GM19467 (cell line): ENCODE measurements around the gene NRAP.

Experiments used
- ATAC-seq: cut with Tn5 transposase; IDR thresholded peaks from one replicate; pipeline ENCODE4 v1.9.1; 2021; ENCODE audit warnings: mild to moderate bottlenecking, moderate library complexity; ENCODE audit not compliant: unreplicated experiment

The NRAP gene

DNA sequence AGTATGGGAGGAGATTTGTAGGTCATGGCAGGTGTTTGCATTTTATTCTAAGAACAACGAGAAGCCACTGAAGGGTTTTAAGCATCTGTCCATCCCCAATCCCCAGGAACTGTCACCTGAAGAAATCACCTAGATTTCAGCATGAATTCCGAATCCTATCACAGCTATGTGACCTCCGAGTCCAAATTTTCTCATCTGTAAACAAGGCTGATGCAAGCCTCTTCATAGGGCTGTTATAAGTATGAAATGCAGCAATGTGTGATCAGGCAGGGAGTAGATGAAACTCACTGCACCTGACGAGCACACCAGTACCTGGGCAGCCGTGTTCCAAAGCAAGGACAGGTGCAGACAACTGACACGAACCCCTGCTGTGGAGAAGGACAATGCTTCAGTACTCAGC, 97.0 kb downstream of the NRAP start:
- ATAC-seq: no peak

DNA sequence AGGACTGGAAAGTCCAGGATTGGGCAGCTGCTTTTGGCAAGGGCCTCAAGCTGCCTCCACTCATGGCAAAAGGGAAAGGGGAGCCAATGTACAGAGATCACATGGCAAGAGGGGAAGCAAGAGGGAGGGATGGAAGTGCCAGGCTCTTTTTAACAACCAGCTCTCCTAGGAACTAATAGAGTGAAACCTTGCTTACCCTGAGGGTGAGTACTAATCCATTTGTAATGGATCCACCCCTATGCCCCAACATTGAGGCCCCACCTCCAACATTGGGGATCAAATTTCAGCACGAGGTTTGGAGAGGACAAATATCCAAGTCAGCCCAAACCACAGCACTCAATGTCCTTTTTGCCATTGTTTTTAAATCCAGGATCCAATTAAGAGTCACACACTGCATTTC, 98.5 kb downstream of the NRAP start:
- no peak for ATAC-seq

DNA sequence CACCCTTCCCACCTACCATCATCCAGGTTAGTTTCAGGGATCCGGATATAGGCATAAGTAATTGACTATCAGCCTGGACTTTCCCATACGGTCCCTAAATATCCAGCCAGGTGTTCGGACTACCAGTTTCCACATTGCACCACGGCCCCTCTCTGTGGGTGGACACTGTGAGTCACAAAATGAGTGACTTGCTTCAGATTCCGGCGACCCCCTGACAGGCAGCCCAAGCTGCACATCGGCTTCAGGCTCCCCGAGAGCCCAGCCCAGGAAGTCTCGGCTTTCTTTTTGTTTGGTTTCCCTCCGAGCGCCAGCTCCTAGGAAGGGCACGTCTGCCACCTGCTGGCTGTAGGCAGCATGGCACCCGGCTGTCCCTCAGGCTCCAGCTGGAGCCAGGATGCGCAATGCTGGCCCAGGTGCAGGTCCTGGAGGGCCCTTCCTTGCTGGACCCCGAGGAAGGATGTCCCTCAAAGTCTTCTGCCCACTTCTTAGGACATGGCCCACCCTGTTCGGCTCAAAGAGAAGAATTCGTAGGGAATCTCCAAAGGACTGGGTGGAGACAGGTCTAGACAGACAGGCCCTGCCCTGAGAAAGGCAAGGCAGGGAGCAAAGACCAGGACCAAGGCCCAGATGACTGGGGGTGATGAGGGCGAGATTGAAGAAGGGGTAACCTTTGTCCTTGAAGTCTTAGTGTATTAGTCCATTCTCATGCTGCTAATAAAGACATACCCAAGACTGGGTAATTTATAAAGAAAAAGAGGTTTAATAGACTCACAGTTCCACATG, 100.3 kb downstream of the NRAP start:
- ATAC-seq: peak; percentile 91

DNA sequence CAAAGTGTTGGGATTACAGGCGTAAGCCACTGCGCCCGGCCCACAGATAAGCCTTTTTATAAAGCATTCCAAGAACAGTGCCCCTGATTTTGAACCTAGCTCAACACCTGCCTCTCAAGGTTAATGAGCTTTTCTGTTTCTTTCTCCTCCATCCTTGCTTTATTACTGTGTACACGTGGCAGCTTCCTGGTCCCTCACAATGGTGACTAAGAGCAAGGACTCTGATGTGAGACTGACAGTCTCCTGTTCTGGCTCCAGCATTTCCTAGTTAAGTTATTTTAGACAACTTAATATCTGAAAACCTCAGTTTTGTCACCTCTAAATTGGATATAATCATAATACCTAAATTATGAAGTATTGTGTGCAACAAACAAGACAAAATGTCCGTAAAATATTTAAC, 101.1 kb downstream of the NRAP start:
- no peak for ATAC-seq

DNA sequence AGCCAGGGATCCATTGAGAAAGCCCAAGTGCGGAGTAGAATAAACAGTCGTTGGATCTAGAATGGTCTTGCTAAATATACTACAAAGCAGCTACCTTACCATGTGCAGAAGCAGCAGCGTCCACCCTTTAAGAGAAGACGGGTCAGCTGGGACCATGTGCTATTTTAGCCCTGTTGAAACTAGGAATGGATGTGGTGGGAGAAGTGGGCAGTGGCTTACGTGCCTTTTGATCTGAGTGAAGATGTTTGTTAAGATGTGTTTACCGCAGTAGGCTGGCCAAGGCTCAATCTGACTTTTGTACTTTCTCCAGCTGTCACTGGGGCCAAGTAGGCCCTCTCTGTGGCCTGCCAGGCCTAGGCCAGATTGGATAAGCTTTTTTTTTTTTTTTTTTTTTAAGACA, 101.8 kb downstream of the NRAP start:
- no peak for ATAC-seq

DNA sequence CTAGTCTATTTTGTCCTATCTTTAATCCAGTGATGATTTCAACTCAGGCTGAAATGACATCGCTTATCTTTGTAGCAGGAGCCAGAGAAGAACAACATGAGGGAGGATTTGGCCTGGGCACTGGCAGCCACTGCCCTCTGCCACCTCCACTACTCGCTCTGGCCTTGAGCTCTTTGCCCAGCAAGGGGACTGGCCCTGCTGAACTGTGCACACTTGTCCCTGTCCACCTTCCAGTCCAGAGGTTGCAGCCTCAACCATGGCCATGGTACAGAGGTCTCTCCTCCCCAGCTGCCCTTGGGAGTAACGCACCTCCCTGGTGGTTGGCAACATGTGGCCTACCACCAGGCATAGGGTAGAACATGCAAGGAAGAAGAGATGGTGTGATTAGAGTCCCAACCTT, 102.6 kb downstream of the NRAP start:
- ATAC-seq: no peak

DNA sequence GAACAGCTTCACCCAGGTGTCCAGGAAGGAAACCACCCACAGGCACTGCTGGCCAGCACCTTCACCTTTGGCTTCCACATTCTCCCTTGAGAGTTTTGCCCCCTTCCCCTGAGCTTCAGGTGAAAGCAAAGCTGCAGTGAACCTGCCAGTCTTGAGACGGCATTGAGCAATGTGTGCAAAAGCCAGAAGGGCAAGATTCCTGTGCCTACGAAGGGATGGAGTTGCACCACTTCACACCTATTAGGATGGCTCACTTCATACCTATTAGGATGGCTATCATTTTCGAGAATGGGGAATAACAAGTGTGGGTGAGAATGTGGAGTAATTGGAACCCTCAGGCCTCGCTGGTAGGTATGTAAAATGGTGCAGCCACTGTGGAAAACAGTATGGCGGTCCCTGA, 103.8 kb downstream of the NRAP start:
- ATAC-seq: no peak

DNA sequence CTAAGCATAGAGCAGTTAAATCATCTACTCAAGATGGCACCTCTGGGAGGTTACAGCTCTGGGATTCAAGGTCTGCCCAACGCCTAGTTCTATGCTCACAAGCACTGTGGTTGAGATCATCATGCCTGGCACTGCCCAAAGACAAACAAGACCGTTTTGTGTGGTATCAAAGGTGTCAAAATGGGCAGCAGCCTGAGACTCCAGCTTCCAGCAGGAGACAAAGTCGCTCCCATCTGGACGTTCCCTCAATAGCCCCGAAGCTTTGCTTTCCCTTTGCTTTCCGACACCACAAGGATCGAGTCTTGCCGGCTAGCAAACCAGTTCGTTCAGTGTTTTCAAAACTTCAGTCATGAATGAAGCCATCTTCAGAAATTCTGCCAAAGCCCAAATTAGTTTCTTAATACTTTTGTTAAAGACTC, 105.9 kb downstream of the NRAP start:
- ATAC-seq: no peak

DNA sequence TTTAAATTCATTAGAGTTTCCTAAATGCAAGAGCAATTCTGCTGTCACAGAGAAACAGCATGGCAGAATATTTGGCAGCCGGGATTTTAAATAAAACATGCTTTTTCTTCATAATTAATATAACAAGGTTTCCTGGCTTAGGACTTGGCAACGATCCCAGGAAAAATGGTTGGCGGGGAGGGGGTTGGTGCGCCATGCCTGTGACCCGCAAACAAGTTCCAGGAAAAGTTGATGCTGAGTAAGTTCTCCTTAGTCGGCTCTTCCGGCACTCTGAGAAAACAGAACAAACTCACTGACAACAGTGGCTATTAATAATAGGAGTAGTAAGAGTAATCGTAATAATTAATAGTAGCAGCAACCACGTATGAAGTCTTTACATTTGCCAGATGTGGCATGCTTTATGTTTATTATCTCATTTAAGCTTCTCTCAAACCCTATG, 106.4 kb downstream of the NRAP start:
- ATAC-seq: no peak

DNA sequence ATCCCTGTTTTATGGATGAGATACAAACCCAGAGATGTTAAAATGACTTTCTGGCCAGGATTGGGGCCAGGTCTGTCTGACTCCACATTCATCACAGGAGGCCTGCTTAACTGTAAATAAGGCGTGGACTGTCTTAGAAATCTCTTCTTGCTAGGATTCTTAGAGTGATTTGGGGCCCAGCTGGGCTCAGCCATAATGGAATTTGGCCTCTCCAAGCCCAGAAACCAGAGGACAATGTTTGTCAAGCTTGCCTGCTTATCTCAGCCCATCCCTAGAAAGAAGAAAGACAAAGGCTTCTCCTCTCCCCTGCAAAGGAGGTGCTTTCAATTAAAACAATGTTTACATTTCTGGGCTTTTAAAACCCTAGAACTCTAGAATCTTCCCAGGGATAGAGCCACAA, 108.1 kb downstream of the NRAP start:
- ATAC-seq: no peak

DNA sequence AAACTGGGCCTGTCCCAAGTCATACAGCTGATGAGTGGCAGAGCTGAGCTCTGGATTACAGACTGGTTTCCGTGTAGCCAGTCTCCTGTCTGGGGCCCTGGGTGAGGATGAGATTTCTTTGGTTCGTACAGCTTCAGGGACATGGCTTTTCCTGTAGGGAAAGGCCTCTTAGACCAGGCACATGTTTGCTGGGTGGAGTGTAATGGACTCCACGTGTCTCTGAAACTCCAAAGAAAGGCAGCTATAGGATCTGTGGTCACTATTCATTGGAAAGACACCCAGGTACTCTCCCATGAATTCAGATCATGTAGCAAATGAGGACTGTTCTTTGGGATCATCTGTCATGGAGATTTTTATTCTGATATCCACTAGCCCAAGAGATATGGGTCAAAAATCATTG, 108.6 kb downstream of the NRAP start:
- ATAC-seq: no peak

DNA sequence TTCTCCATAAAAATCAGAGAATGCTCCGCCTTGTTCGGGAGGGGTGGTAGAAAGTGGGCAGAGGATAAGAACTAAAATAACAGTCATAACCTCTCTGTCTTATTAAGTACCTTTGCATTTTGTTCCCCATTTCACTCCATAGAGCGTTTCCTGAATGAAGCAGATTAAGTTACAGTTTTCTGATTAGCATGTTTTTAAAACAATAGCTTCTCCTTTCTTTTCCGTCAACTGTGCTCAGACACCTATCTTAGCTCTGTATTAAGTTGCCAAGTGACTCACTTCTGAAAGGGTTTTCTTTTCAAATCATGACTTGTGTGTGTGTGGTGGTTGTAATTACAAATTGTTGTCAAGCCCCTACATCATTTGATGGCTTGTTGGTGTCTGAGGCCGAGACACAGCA, 109.6 kb downstream of the NRAP start:
- ATAC-seq: no peak

DNA sequence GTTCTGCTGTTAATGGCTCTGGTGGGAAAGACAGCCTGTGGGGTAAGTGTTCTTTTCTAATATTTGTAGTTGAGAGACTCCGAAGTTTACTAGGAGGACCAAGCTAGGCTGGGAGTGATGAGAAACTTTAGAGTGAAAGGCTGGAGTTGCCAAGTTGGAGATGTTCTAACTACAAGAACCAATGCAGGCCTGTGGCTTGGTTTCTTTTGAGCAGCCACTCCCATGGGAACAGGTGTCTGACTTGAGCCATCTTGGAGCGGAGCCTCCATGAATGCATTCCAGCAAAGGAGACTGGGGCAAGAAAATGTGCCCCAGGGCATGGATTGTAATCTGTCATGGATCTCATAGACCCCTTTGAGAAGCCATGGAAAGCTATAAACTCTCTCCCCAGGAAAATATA, 110.7 kb downstream of the NRAP start:
- ATAC-seq: no peak

DNA sequence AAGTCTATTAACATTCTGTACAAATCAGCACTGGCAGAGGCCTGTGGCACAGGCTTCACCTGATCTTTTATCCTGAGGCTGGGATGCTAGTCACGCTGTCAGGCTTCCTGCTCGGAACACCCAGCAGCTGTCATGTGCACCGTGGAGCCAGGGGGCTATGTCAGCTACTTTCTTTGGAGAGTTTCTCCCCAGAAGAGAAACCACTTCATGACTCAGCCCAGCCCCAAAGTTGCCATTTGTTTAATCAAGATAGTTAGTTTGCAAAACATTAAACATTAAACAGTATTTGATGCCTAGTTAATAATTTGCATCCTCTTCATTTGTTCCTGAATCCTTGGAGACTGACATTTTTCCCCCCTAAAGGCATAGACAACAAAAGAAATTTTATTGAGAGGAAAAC, 111.1 kb downstream of the NRAP start, which contains the start of gene HABP2:
Gene HABP2, plus strand, starts transcription at position 353 of the 400 bp plus-strand sequence. CDS start 69 bp downstream, outside the sequence.
- ATAC-seq: no peak

DNA sequence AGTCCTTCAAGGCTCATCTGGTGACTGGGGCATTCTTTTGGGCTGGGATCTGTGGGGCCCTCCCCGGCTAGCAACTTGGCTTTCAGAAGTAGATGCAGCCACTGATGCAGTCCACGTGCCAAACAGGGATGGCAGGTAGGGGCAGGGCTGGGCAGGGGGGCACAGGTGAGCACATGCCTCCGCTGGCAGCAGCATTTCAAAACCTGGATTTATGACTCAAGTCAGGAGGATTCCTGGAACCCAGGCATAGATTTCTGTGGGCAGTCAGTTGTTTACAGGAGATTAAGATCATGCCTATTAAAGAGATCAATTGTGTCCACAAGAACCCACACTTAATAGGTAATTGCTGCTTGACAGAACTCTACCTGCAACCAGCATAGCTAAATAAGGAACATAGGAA, 111.8 kb downstream of the NRAP start:
- no peak for ATAC-seq

DNA sequence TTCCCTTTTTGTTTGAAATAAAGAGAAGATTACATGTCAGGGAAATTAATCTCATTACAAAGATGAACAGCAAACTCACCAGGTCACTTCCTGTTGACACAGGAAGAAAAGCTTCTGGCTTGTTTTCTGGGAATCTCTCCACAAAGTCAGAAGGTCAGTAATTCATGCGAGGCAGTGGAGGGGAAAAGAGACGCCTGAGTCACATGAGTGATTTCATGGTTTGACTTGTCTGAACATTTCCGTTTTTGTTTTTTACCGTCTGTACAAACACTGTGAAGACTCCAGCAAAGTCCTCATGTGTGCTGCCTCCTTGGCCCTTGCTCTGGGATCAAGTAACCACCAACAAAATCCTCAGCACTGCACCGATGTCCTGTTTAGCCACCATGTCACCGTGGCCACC, 113.5 kb downstream of the NRAP start:
- no peak for ATAC-seq

DNA sequence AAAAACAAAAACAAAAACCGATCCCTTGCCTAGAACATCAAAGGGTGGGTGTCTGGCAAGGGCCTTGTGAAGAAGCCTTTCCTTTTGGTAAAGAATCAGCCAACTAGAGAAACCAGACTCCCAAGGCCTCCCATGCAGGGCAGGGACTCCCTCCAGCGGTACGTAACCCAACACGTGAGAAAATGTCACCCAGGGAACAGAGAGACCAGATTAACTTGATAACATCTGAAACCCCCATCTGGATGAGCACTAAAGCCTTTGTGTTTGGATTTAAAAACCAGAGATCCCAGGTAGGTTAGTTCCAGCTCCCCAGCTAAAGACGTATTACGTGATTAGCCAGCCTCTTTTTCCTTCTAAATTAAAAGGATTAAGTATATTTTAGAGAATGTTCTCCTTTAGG, 114.0 kb downstream of the NRAP start:
- no peak for ATAC-seq

DNA sequence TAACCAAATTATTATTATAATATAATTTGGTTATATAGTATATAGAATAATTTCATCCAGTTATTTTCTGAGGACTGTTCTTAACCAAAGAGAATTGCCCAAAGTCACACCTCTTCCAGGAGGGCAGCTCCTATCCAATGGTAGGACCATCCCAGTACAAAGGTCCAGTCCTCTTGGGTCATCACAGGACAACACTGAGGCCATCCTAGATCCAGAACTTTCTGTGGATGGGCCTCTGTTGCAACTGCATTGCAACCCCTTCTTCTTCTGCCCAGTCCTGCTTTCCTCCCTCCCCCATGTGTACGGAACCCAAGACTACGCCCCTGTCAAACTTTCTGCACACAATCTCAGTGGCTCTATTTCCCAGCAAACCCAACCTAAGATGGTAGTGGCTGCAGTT, 116.4 kb downstream of the NRAP start:
- no peak for ATAC-seq

DNA sequence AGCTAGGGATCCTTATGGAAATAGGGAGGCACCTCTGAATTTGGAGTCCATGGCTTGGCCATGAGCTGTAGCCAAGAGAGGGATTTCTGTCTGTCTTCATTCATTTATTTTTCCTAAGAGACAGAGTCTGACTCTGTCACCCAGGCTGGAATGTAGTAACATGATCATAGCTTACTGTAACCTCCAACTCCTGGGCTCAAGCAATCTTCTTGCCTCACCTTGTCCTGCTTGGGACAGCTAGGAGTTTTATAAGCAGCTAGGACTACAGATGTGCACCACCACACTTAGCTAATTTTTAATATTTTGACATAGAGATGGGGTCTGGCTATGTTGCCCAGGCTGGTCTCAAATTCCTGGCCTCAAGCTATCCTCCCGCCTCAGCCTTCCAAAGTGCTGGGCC, 119.4 kb downstream of the NRAP start:
- no peak for ATAC-seq

DNA sequence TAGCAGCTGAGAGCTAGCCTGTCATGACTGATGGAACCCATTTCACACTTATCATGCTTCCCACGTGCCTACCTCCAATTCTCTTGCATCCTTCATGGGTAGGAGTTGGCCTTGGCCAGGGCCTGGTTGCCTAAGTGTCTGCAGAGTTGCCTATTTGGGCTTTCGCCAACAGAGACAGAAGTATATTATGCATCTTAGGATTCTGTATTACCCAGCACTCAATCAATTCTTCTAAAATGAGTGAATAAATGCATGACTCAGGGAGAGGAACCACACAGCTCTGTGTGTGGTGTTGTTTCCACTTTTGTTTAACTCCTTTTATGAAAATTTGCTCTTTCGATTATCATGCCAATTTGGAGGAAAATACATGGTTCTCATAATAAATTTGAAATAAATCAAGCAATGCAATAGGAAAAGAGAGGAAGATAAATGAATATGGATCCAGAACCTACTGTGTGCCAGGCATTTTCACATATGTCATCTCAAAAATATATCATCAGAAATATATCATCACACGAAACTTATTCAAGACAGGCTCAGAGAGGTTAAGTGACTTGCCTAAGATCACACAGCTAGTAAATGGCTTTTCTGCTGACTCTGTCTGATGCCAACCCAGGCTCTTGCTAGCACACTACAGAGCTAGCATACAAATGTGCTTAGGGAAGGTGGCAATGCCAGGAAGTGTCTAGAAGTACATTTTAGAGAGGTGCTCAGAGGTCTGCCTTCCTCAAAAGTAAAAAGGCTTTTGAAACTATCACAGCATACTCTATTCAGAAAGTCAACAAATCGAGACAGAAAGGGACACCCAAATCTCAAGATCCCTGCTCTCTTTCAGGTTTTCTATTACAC, 120.5 kb downstream of the NRAP start:
- ATAC-seq: no peak

DNA sequence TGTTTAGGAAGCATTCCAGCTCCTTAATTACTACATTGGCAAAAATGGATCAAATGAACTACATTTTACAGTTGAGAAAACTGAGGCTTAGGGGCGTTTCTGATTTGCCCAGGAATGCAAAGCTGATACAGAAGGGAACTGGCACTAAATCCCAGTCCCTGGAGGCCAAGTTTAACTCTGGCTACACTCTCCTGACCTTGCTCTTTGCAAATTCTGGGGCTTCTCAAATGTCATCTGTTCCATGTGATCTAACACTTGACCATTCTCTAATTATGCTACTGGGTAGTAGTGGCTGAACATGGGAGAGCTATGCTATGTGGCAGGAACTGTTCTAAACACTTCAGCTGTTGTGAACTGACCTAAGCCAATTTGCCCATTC, 122.3 kb downstream of the NRAP start:
- ATAC-seq: no peak

DNA sequence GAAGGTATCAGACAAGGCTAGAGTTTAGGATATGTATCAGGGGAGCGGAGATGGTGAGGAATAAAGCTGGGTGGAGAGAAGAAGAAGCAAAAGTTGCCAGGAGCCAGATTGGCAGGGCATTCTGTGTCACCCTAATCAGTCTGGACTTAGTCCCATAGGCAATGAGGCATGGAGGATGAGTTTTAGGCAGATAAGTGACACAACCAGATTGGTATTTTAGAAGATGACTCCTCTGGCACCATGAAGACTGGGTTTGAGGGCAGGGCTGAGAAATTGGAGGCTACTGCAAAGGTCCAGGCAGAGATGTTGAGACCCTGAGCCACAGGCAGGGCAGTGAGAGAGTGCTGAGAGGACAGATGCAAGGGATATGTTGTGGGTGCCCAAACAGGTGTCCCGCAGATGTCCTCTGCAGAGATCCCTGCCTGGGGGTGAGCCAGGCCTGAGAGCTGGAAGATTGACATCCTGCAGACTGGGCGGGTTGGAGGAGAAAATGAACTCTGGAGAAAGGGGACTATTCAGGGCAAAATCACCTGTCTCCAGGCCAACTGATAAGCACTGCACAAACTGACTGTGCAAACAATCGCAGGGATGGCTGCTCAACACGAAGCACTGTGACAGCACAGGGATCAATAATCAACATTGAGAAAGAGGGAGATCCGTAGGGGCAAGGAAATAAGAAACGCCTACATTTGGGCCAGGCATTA, 122.8 kb downstream of the NRAP start:
- no peak for ATAC-seq
